Heart left ventricle (tissue), 16 donors: ENCODE results near the gene DCAF6. TPM values are rescaled to one million over a fixed set of nuclear protein-coding genes. Genes with fewer than 3 reads are reported as not detected.

Experiments
- ATAC-seq, 4 donors: fragments of 200-7000 bp; cut with Tn5 transposase; one replicate each; pipeline ENCODE4 v1.9.1; 2020 to 2022; ENCODE audit warnings: moderate library complexity in 4 of 4, mild to moderate bottlenecking in 3 of 4, moderate number of reproducible peaks in 1 of 4
- DNase-seq, 5 donors: peaks; one replicate each; pipeline ENCODE4 v3.0.0-alpha.2; 2020
- H3K27ac ChIP-seq, 12 donors: fragments of 200-600 bp; sonication (generic) in 4 of 12; one replicate each; pipeline versions ENCODE4 v1.5.0 to v1.8.0; 2016 to 2022; ENCODE audit warnings: mild to moderate bottlenecking in 2 of 12
- H3K27me3 ChIP-seq, 9 donors: fragments of 200-600 bp; sonication (generic) in 2 of 9; one replicate each; pipeline versions ENCODE4 v1.5.1 to v1.8.0; 2016 to 2022; ENCODE audit warnings: mild to moderate bottlenecking in 3 of 9
- H3K36me3 ChIP-seq, 9 donors: fragments of 200-600 bp; sonication (generic) in 2 of 9; one replicate each; pipeline versions ENCODE4 v1.5.0 to v1.8.0; 2018 to 2022; ENCODE audit warnings: mild to moderate bottlenecking in 2 of 9
- H3K4me1 ChIP-seq, 12 donors: fragments of 200-600 bp; sonication (generic) in 4 of 12; one replicate each; pipeline versions ENCODE4 v1.5.0 to v1.8.0; 2016 to 2022; ENCODE audit warnings: mild to moderate bottlenecking in 3 of 12
- H3K4me3 ChIP-seq, 12 donors: fragments of 200-600 bp; sonication (generic) in 4 of 12; one replicate each; pipeline versions ENCODE4 v1.5.0 to v1.8.0; 2017 to 2022; ENCODE audit warnings: mild to moderate bottlenecking in 9 of 12, moderate library complexity in 4 of 12
- H3K9me3 ChIP-seq, 12 donors: fragments of 200-600 bp; sonication (generic) in 4 of 12; one replicate each; pipeline versions ENCODE4 v1.5.0 to v1.8.0; 2016 to 2022; ENCODE audit warnings: mild to moderate bottlenecking in 1 of 12
- POLR2A ChIP-seq, 2 donors: fragments of 450-650 bp; IDR thresholded peaks; one replicate each; pipeline ENCODE4 v1.6.1; 2017; ENCODE audit warnings: antibody characterized with exemption in 2 of 2, mild to moderate bottlenecking in 2 of 2, moderate library complexity in 2 of 2
- WGBS, 4 donors: extraction: QIAGEN DNeasy Blood & Tissue Kit in 2 of 4; methylation state at CpG; one replicate each; pipeline versions ENCODE4 v1.1.5 to v1.1.7; 2013 to 2018; 5-methylcytosine and 5-hydroxymethylcytosine counted together
- intact Hi-C, 10 donors: fragments of 100-400 bp; cut with DNase I; formaldehyde crosslinking; loops; one replicate each; pipeline versions ENCODE4 v1.11.1 to v1.14.2; 2022
- polyA plus RNA-seq, 2 donors: library from polyadenylated mRNA; stranded (reverse); fragments of 200-250 nt; gene quantifications; one replicate each; pipeline ENCODE4 v1.2.3, GENCODE V29; 2013
- total RNA-seq, 9 donors: library from RNA; depleted of rRNA in 2 of 9; stranded (reverse); fragments of >200 nt in 2 of 9; fragmentation: NEBNext Ultra II Directional in 3 of 9; extraction: Animal tissue kit (Norgen Biotek cat#: 25700) in 3 of 9; gene quantifications; one replicate each; pipeline versions ENCODE4 v1.1.0 to v1.2.4, GENCODE V29; 2016 to 2023
- TF ChIP-seq, protein P1 (sequence below), 12 donors: fragments of 200-600 bp; sonication (generic) in 4 of 12; IDR thresholded peaks; one replicate each; pipeline versions ENCODE4 v1.5.0 to v1.8.0; 2018 to 2022; ENCODE audit warnings: antibody characterized with exemption in 12 of 12, mild to moderate bottlenecking in 5 of 12
- donor health status: ischemic (EF 13 %, LVEDD 7.1; RV severe dilation, severe dysfunction).
- donor health status: healthy with polysubstance abuse.
- donor health status: DM: no; HTN: yes; CAD: no.
- donor health status: DM: no; HTN: no; CAD: no.
- donor health status: ischemic (EF 25% LVEDD 6.9; RV normal size, moderate dysfunction).
- donor health status: ischemic (EF 25% LVEDD 5.7; RV mildly dilated, moderate dysfunction).
- donor health status: healthy.
- donor health status: DM: yes; HTN: yes; CAD: no.
- donor health status: ischemic (EF 35%, LVEDD 5.7; RV mildly dilated, moderate dysfunction).
- donor health status: nonischemic (EF 11% LVEDD 7.7; RV severe dilation, severe dysfunction).
- donor health status: DM: yes; HTN: yes; CAD: no.
- donor health status: PGD.
- donor health status: ischemic (EF 29% LVEDD 5.4; RV normal size, mild dysfunction).
- donor health status: nonischemic (EF 23%, LVEDD 6.1; RV moderate dilation, normal function).

DCAF6 gene
- total and polyA plus RNA-seq, 11 donors: 66.9 to 245 (median 180) TPM

DNA sequence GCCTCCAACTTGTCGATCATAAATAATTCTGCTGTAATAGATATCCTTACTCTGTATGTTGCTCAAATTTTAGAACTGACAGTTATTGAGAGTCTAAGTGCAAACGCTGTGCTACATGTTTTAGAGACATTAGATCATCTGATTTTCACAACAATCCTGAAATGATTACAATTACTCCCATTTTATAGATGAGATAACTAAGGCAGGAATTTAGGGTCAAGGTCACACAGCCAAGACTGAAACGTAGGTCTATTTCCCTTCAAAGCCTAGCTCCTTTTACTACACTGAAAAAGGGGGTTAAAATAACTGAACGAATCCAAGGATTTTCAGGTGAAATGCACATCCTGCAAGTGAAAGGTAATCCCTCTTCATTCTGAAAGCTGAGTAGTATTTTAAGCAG is 2.7 kb upstream of the DCAF6 start:
- TF ChIP-seq, protein P1, sequence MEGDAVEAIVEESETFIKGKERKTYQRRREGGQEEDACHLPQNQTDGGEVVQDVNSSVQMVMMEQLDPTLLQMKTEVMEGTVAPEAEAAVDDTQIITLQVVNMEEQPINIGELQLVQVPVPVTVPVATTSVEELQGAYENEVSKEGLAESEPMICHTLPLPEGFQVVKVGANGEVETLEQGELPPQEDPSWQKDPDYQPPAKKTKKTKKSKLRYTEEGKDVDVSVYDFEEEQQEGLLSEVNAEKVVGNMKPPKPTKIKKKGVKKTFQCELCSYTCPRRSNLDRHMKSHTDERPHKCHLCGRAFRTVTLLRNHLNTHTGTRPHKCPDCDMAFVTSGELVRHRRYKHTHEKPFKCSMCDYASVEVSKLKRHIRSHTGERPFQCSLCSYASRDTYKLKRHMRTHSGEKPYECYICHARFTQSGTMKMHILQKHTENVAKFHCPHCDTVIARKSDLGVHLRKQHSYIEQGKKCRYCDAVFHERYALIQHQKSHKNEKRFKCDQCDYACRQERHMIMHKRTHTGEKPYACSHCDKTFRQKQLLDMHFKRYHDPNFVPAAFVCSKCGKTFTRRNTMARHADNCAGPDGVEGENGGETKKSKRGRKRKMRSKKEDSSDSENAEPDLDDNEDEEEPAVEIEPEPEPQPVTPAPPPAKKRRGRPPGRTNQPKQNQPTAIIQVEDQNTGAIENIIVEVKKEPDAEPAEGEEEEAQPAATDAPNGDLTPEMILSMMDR (IDR thresholded peaks at IDR 0.05): no peak
- no peak for TF ChIP-seq POLR2A (IDR thresholded peaks at IDR 0.05)
- intact Hi-C loops: loop anchor here in 7 of 10 donors (5.0 to 10.0 kb wide), 5 partner anchors 111 to 241 kb away; partner anchors contain the start of genes MPZL1 (in 1 of the 7) and TIPRL (in 1 of the 7)
- ATAC-seq (no peak), DNase-seq (no peak)
- peak overlapping the region in 10 of 12 donors; percentile 93 to 99 (median 98) for H3K27ac ChIP-seq
- H3K4me1 ChIP-seq: peaks cover 0 to 54% (median 37%) of the 10 kb centered on the region in 12 donors
- peak overlapping the region in 9 of 12 donors; percentile 72 to 97 (median 82) for H3K4me3 ChIP-seq
- H3K9me3 ChIP-seq: no peaks in the 10 kb centered on the region
- no peaks in the 10 kb centered on the region for H3K27me3 ChIP-seq
- 58 to 65% (median 59%) methylated on average over 4 of the region's 4 CpGs for WGBS, 4 donors
- no peaks in the 10 kb centered on the region for H3K36me3 ChIP-seq

DNA sequence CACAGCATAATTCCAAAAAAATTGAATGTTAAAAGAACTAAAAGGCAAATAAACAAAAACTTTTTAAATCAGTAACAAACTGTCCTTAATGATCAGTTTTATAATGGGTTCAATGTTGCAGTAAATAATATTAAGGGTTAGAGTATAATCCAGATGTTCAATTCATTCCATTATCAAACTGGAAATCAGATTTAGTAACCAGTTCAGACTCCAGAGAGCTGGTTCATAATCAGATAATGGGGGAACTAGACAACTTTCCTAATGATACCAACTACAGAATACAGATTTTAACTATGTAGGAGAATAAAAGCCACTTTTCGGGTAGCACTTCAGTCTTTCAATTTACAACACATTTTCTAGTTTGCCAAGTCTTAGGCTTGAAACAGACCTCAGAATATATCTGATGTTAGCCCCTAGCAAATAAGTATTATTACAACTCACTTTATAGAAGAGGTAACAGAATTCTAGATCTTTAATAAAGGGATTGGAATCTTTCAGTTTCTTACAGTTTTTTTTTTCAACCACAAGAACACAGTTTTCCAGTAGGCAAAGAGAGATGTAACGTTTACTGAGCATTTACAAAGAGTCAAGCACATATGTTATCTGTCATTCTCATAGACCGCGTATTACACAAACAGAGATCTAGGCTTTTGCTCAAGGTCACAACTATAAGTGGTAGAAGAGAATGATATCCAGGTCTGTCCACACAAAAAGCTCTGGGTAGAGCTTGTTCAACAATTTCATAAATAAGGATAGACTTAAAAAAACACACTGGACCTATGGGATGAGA is 1.9 kb upstream of the DCAF6 start:
- H3K4me1 ChIP-seq: peaks cover 0 to 56% (median 41%) of the 10 kb centered on the region in 12 donors
- H3K27ac ChIP-seq: peak overlapping the region; percentile 93 to 99 (median 96)
- H3K4me3 ChIP-seq: peak overlapping the region; percentile 72 to 97 (median 82)
- no peaks in the 10 kb centered on the region for H3K27me3 ChIP-seq
- H3K36me3 ChIP-seq: no peaks in the 10 kb centered on the region
- WGBS, 4 donors: 10 to 21% (median 17%) methylated on average over 4 of the region's 4 CpGs
- no peaks in the 10 kb centered on the region for H3K9me3 ChIP-seq
- DNase-seq: no peak
- intact Hi-C loops: loop anchor here (5.0 to 10.0 kb wide), 11 partner anchors 63 to 712 kb away; partner anchors contain the start of genes MPZL1 (in 5 of the 10), POU2F1 (in 1 of the 10) and TIPRL (in 1 of the 10)
- TF ChIP-seq POLR2A (IDR thresholded peaks at IDR 0.05): no peak
- TF ChIP-seq, protein P1 (IDR thresholded peaks at IDR 0.05): no peak
- no peak for ATAC-seq

DNA sequence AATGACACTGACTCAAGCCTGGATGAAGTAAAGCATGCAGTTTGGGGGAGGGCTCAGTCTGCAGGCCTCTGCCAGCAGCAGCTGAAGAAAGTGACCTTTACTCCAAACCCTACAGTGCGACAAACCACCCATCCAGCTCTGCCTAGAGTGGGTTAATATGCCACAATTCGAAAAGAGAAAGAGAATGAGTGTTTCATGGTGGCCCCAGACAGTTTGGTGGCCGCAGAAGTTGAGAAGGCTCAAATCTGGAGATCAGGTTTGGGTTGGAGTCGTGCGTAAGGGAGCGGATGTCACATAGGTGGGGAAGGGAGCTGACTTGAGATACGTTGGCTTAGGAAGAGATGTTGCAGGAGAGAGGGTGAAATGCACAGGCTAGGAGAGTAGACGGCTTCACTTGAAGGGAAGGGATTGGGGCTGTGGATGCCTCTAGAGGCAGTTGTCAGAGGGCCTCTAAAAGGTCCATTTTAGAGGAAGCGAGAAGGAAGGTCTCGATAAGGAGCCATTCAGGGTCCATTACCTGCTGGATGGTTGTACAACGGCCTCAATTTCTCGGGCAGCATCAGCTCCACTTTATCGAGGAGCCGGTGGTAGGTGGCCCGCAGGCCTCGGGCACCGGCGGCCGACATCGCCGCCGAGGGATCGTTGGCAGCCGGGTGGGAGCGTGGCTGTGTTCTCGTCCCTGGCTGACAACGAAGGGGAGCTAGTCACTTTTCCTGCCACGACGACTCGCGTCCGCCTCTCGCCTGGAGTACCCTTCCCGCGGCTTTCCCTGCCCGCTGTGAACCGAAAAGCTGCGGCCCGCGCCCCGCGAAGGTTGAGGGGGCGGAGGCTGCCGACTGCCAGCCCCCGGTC is 1.0 kb upstream of the DCAF6 start:
- intact Hi-C loops: loop anchor here (5.0 to 10.0 kb wide), 10 partner anchors 62 to 713 kb away; partner anchors contain the start of genes MPZL1 (in 5 of the 10), POU2F1 (in 1 of the 10) and TIPRL (in 1 of the 10)
- H3K4me1 ChIP-seq: peaks cover 0 to 52% (median 38%) of the 10 kb centered on the region in 12 donors
- peak in 3 of 4 donors; percentile 3 to 19 (median 6) for ATAC-seq

More for the DNA sequence above, 1.0 kb upstream of the DCAF6 start:
- H3K4me3 ChIP-seq: peak overlapping the region; percentile 72 to 97 (median 82)
- peak overlapping the region; percentile 93 to 99 (median 96) for H3K27ac ChIP-seq
- DNase-seq: peak in 4 of 5 donors; percentile 17 to 42 (median 30)
- H3K9me3 ChIP-seq: no peaks in the 10 kb centered on the region
- WGBS, 4 donors: 0 to 1% (median 0%) methylated on average over 27 to 45 of the region's 45 CpGs
- no peaks in the 10 kb centered on the region for H3K27me3 ChIP-seq
- no peaks in the 10 kb centered on the region for H3K36me3 ChIP-seq
- TF ChIP-seq, protein P1 (IDR thresholded peaks at IDR 0.05): peak in 1 of 12 donors; percentile 4
- TF ChIP-seq POLR2A (IDR thresholded peaks at IDR 0.05): peak in 1 of 2 donors; percentile 74
